Measurements from ENCODE around the gene SWI5. TPM values are rescaled to one million over a fixed set of nuclear protein-coding genes. Genes with fewer than 3 reads are reported as not detected.
A peak's percentile ranks its signal among the peaks of the same experiment; 100 is the strongest.

Gene SWI5
- total RNA-seq, 2 experiments from 2014 or later, result 16.8 to 22.7 TPM

GRCh38 chr9:128243215-128244018 is 32.7 kb upstream of the SWI5 start:
- H3K9me2 ChIP-seq (ENCODE audit: insufficient read depth, low read length), result no peaks in the 10 kb centered on the region
- no peaks in the 10 kb centered on the region for H4K20me1 ChIP-seq (ENCODE audit: insufficient read depth, low read length)
- BruUV-seq (replicated peaks), result no TSS peak
- H3K4me1 ChIP-seq (ENCODE audit: insufficient read depth, low read length, poor library complexity, severe bottlenecking), result peaks cover 17% of the 10 kb centered on the region
- H2AFZ ChIP-seq (ENCODE audit: low read length), result no peak overlapping the region
- CTCF ChIA-PET (ENCODE audit: unreplicated experiment), result no interaction called here
- no peak overlapping the region for H3K4me3 ChIP-seq (ENCODE audit: low read depth, low read length, poor library complexity, severe bottlenecking)
- no peaks in the 10 kb centered on the region for H3K36me3 ChIP-seq (ENCODE audit: insufficient read depth, low read length)
- H3K27ac ChIP-seq (ENCODE audit: low read depth, low read length, poor library complexity, severe bottlenecking), result no peak overlapping the region
- no peaks in the 10 kb centered on the region for H3K9me3 ChIP-seq (ENCODE audit: low read length)
- H3K4me2 ChIP-seq (ENCODE audit: low read length), result no peak overlapping the region
- H3K79me2 ChIP-seq (ENCODE audit: insufficient read depth, low read depth, low read length), result no peaks in the 10 kb centered on the region
- intact Hi-C loops (cut with micrococcal nuclease; ENCODE audit: unreplicated experiment), result no loop called here
- TF ChIP-seq CTCF (conservative IDR thresholded peaks at IDR 0.05; ENCODE audit: low read length), result no peak
- TF ChIP-seq EZH2phosphoT487 (IDR thresholded peaks at IDR 0.05; ENCODE audit: borderline replicate concordance, low read depth, low read length), result no peak
- DNase-seq (ENCODE audit: low spot score), result no peak
- POLR2A ChIA-PET, result no interaction called here

GRCh38 chr9:128244091-128244836 is 31.8 kb upstream of the SWI5 start:
- peaks cover 17% of the 10 kb centered on the region for H3K4me1 ChIP-seq (ENCODE audit: insufficient read depth, low read length, poor library complexity, severe bottlenecking)
- no TSS peak for BruUV-seq (replicated peaks)
- no peak for TF ChIP-seq CTCF (conservative IDR thresholded peaks at IDR 0.05; ENCODE audit: low read length)
- no peak for TF ChIP-seq EZH2phosphoT487 (IDR thresholded peaks at IDR 0.05; ENCODE audit: borderline replicate concordance, low read depth, low read length)
- ChIA-PET POLR2A (interaction anchor here (0.7 kb wide), 1 partner anchor 43 kb away, joined by 3 read pairs; no protein-coding TSS in a partner anchor), CTCF (ENCODE audit: unreplicated experiment) (no interaction called here)
- no peak overlapping the region for H2AFZ ChIP-seq (ENCODE audit: low read length)
- peak overlapping the region; percentile 20; the same call in 1 of the 2 replicates for H3K4me2 ChIP-seq (ENCODE audit: low read length)
- H3K79me2 ChIP-seq (ENCODE audit: insufficient read depth, low read depth, low read length), result no peaks in the 10 kb centered on the region
- no peaks in the 10 kb centered on the region for H3K36me3 ChIP-seq (ENCODE audit: insufficient read depth, low read length)
- DNase-seq (ENCODE audit: low spot score), result no peak
- intact Hi-C loops (cut with micrococcal nuclease; ENCODE audit: unreplicated experiment), result no loop called here
- no peaks in the 10 kb centered on the region for H3K9me2 ChIP-seq (ENCODE audit: insufficient read depth, low read length)
- H4K20me1 ChIP-seq (ENCODE audit: insufficient read depth, low read length), result no peaks in the 10 kb centered on the region
- no peaks in the 10 kb centered on the region for H3K9me3 ChIP-seq (ENCODE audit: low read length)
- no peak overlapping the region for H3K4me3 ChIP-seq (ENCODE audit: low read depth, low read length, poor library complexity, severe bottlenecking)
- no peak overlapping the region for H3K27ac ChIP-seq (ENCODE audit: low read depth, low read length, poor library complexity, severe bottlenecking)
